AG09309 (cell line): ENCODE results near the gene SAT1.

Experiments used
- DNase-seq: peaks from one replicate; pipeline ENCODE4 v3.0.0-alpha.2; 2010; ENCODE audit warnings: low read depth
- H3K4me3 ChIP-seq: 2 replicates; pipeline ENCODE4 v1.5.1; 2011; ENCODE audit warnings: mild to moderate bottlenecking, low read depth, low read length, moderate library complexity; ENCODE audit not compliant: control insufficient read depth
- CTCF ChIP-seq: IDR thresholded peaks from 2 replicates; pipeline ENCODE4 v1.5.1; 2011; ENCODE audit warnings: mild to moderate bottlenecking, low read depth, low read length, inconsistent platforms; ENCODE audit not compliant: insufficient read depth, control insufficient read depth; ENCODE audit errors: missing control alignments

SAT1 gene

GRCh38 chrX:23785580-23785979, 2.6 kb downstream of the SAT1 start:
- no peak for TF ChIP-seq CTCF
- DNase-seq: no peak
- H3K4me3 ChIP-seq: no peak overlapping the region

- TF ChIP-seq CTCF: no peak
- H3K4me3 ChIP-seq: no peak overlapping the region
- no peak for DNase-seq
Measured at GRCh38 chrX:23786268-23786815, 3.4 kb downstream of the SAT1 start.

DNA sequence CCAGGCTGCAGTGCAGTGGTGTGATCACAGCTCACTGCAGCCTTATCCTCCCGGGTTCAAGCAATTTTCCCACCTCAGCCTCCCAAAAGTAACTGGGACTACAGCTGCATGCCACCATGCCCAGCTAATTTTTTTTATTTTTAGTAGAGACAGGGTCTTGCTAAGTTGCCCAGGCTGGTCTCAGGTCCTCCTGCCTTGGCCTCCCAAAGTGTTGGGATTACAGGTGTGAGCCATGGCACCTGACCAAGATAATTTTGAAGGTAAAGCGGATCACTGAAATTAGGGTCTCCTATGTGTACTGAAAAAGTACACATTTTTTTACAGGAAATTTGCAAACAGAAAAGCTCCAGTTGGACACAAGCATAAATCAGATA, 4.8 kb downstream of the SAT1 start:
- no peak for DNase-seq
- H3K4me3 ChIP-seq: no peak overlapping the region
- no peak for TF ChIP-seq CTCF

DNA sequence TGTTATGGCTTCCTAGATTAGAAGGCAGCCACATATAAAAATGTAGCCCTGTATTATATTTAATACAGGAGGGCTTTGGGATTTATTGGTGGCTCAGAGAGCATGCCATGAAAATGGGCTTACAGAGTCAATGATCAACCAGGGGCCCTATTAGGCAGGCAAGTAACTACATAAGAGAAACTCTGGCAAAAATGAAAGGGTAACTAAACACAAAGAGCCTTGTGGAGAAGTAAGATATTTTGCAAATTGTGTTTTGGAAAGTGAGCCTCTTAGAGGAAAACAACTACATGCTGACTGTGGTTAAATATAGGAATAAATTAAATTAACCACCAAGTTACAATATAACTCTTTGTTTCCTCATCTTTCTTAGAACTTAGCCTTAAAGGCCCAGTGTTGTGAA, 5.5 kb downstream of the SAT1 start:
- no peak for DNase-seq
- TF ChIP-seq CTCF: no peak
- no peak overlapping the region for H3K4me3 ChIP-seq

GRCh38 chrX:23788946-23789345, 6.0 kb downstream of the SAT1 start:
- no peak for DNase-seq
- H3K4me3 ChIP-seq: no peak overlapping the region
- TF ChIP-seq CTCF: no peak

GRCh38 chrX:23789386-23790154, 6.6 kb downstream of the SAT1 start:
- no peak for TF ChIP-seq CTCF
- H3K4me3 ChIP-seq: no peak overlapping the region
- DNase-seq: no peak
